GM12878 (cell line): ENCODE measurements around the gene CENATAC. TPM values are rescaled to one million over a fixed set of nuclear protein-coding genes. Genes with fewer than 3 reads are reported as not detected.

ENCODE experiments used
- ATAC-seq: fragments of 200-7000 bp; cut with Tn5 transposase; 3 replicates; pipeline ENCODE4 v1.9.1; 2020; ENCODE audit warnings: mild to moderate bottlenecking, moderate library complexity
- BruUV-seq: library from RNA; stranded (reverse); fragments of 400-500 nt; replicated peaks from 2 replicates; lab custom pipeline; 2021; lab: Mats Ljungman, UMichigan
- CTCF ChIA-PET: fragments of 300-600 bp; sonication (Branson Sonifier 250); formaldehyde crosslinking; extraction: SDS; loops from one replicate; lab custom pipeline; 2021; ENCODE audit warnings: inconsistent platforms; lab: Yijun Ruan, JAX
- POLR2A ChIA-PET: fragments of 350-600 bp; formaldehyde crosslinking; extraction: SDS; loops from one replicate; lab custom pipeline; 2021; ENCODE audit warnings: inconsistent platforms; lab: Charles Lee
- RAD21 ChIA-PET: fragments of 300-600 bp; sonication (Branson Sonifier 250); formaldehyde crosslinking; loops from one replicate; lab custom pipeline; 2023; ENCODE audit warnings: antibody characterized with exemption; ENCODE audit not compliant: unreplicated experiment; lab: Charles Lee
- SMC1A ChIA-PET: fragments of 300-600 bp; sonication (Branson Sonifier 250); formaldehyde crosslinking; loops from one replicate; lab custom pipeline; 2023; ENCODE audit not compliant: unreplicated experiment, uncharacterized antibody; lab: Charles Lee
- DNase-seq: peaks from one replicate; pipeline ENCODE4 v3.0.0-alpha.2; 2011; ENCODE audit warnings: low read depth, low spot score
- FAIRE-seq: peaks from 3 replicates; lab custom pipeline; 2011; peaks lifted over from hg19 to GRCh38; lab: Jason Lieb, UNC
- H2AFZ ChIP-seq: 2 replicates; pipeline ENCODE4 v1.6.0; 2011; ENCODE audit warnings: low read depth, low read length, control low read depth; ENCODE audit not compliant: control insufficient read depth
- H3K27ac ChIP-seq: 2 replicates; pipeline ENCODE4 v1.5.1; 2011; ENCODE audit warnings: control low read depth; ENCODE audit not compliant: control insufficient read depth, insufficient read depth
- H3K27me3 ChIP-seq, 2 experiments: replicated peaks in 1 of 2; 2 replicates each; pipeline versions ENCODE4 v1.6.0 to v1.6.1; 2011; ENCODE audit warnings: low read length in 1 of 2; ENCODE audit not compliant: control insufficient read depth in 2 of 2, insufficient read depth in 2 of 2
- H3K36me3 ChIP-seq, 2 experiments: 2 replicates each; pipeline ENCODE4 v1.5.1; 2011; ENCODE audit warnings: low read length in 1 of 2; ENCODE audit not compliant: control insufficient read depth in 2 of 2, insufficient read depth in 2 of 2
- H3K4me1 ChIP-seq: 2 replicates; pipeline ENCODE4 v1.6.1; 2011; ENCODE audit warnings: mild to moderate bottlenecking, low read length, moderate library complexity, mixed read lengths; ENCODE audit not compliant: control insufficient read depth, insufficient read depth
- H3K4me2 ChIP-seq: 2 replicates; pipeline ENCODE4 v1.6.0; 2011; ENCODE audit warnings: control low read depth; ENCODE audit not compliant: control insufficient read depth, insufficient read depth
- H3K4me3 ChIP-seq: fragments of 200-600 bp; sonication (generic); 2 replicates; pipeline ENCODE4 v1.5.1; 2016
- H3K79me2 ChIP-seq: 2 replicates; pipeline ENCODE4 v1.6.0; 2011; ENCODE audit warnings: low read length; ENCODE audit not compliant: control insufficient read depth, insufficient read depth
- H3K9ac ChIP-seq: 2 replicates; pipeline ENCODE4 v1.8.0; 2011; ENCODE audit warnings: low read length, control low read depth, mixed read lengths; ENCODE audit not compliant: control insufficient read depth, insufficient read depth
- H3K9me3 ChIP-seq: replicated peaks from 3 replicates; pipeline ENCODE4 v1.5.1; 2011; ENCODE audit warnings: mild to moderate bottlenecking, low read length; ENCODE audit not compliant: control insufficient read depth, insufficient read depth
- H4K20me1 ChIP-seq: 2 replicates; pipeline ENCODE4 v1.6.0; 2011; ENCODE audit not compliant: control insufficient read depth, insufficient read depth
- CHD2 ChIP-seq: IDR thresholded peaks from 2 replicates; pipeline ENCODE4 v1.6.1; 2011; ENCODE audit warnings: low read depth, low read length, improper control_type of control experiment, borderline replicate concordance
- HCFC1 ChIP-seq: fragments of 150-350 bp; IDR thresholded peaks from 2 replicates; pipeline ENCODE4 v1.6.1; 2014; ENCODE audit warnings: low read length
- MEF2A ChIP-seq: IDR thresholded peaks from 2 replicates; pipeline ENCODE4 v1.6.1; 2011; ENCODE audit warnings: low read depth, mild to moderate bottlenecking, low read length, moderate library complexity; ENCODE audit not compliant: insufficient read depth
- POLR2A ChIP-seq: IDR thresholded peaks from 2 replicates; pipeline ENCODE4 v1.6.1; 2011; ENCODE audit warnings: low read depth, mild to moderate bottlenecking, low read length
- SMC3 ChIP-seq: IDR thresholded peaks from 2 replicates; pipeline ENCODE4 v1.6.1; 2011; ENCODE audit warnings: low read length, improper control_type of control experiment, borderline replicate concordance
- WGBS: methylation state at CpG from one replicate; pipeline ENCODE4 v1.1.6; 2016; ENCODE audit warnings: low lambda C conversion rate; ENCODE audit not compliant: insufficient replicate concordance, insufficient coverage; ENCODE audit errors: missing lambda C conversion rate; 5-methylcytosine and 5-hydroxymethylcytosine counted together
- in situ Hi-C: fragments of 300-500 bp; cut with MboI; formaldehyde crosslinking; loops from 9 replicates; pipeline ENCODE4 v1.14.3; 2018; ENCODE audit warnings: mixed read lengths
- intact Hi-C: fragments of 100-400 bp; cut with micrococcal nuclease; formaldehyde crosslinking; loops from one replicate; pipeline ENCODE4 v1.14.2; 2022; ENCODE audit not compliant: unreplicated experiment
- polyA plus RNA-seq, 11 experiments: library from polyadenylated mRNA; depleted of rRNA in 4 of 11; unstranded in 6 of 11; stranded (reverse) in 5 of 11; fragments of >200 nt; fragmentation: Nextera tagmentation in 4 of 11; fragmentation: Illumina TruSeq in 1 of 11; extraction: Ambion mirVana in 4 of 11; extraction: Trizol in 1 of 11; gene quantifications; 1 replicate in 1 of 11; 2 replicates in 10 of 11; pipeline versions ENCODE4 v1.2.1 to v1.2.3, GENCODE V29; 2011 to 2016; ENCODE audit warnings: inconsistent platforms in 2 of 11, missing spikeins in 2 of 11, low read depth in 1 of 11
- total RNA-seq, 4 experiments: library from RNA; depleted of rRNA in 3 of 4; stranded (reverse); fragments of >200 nt in 3 of 4; fragmentation: Illumina TruSeq in 1 of 4; extraction: Trizol in 1 of 4; gene quantifications; 2 replicates each; pipeline versions ENCODE4 v1.2.1 to v1.2.3, GENCODE V29; 2013 to 2021
- TF ChIP-seq, protein P1 (sequence below), 3 experiments: IDR thresholded peaks in 2 of 3; conservative IDR thresholded peaks in 1 of 3; 2 replicates each; pipeline ENCODE4 v1.5.1; 2011; ENCODE audit warnings: low read depth in 3 of 3, low read length in 3 of 3, mild to moderate bottlenecking in 3 of 3, control low read depth in 2 of 3, moderate library complexity in 2 of 3, inconsistent platforms in 1 of 3, mixed read lengths in 1 of 3; ENCODE audit not compliant: control insufficient read depth in 2 of 3, insufficient read depth in 1 of 3; ENCODE audit errors: extremely low read depth in 1 of 3
- TF ChIP-seq, protein P2 (sequence below): IDR thresholded peaks from 2 replicates; pipeline ENCODE4 v1.6.1; 2011; ENCODE audit warnings: borderline replicate concordance, low read depth, mild to moderate bottlenecking, moderate library complexity, mixed read lengths, low read length; ENCODE audit not compliant: insufficient read depth; ENCODE audit errors: extremely low read length

Gene CENATAC
- total and polyA plus RNA-seq, 10 of the 15 experiments (the other 5 are each of a cell fraction or from before 2014, with no cell fraction given), result 4.8 to 37.1 (median 24.1) TPM

GRCh38 chr11:119041821-119042514 lies 44.0 kb downstream of the CENATAC start (continued):
- no peak for TF ChIP-seq HCFC1
- no peak for TF ChIP-seq SMC3
- TF ChIP-seq, protein P1, sequence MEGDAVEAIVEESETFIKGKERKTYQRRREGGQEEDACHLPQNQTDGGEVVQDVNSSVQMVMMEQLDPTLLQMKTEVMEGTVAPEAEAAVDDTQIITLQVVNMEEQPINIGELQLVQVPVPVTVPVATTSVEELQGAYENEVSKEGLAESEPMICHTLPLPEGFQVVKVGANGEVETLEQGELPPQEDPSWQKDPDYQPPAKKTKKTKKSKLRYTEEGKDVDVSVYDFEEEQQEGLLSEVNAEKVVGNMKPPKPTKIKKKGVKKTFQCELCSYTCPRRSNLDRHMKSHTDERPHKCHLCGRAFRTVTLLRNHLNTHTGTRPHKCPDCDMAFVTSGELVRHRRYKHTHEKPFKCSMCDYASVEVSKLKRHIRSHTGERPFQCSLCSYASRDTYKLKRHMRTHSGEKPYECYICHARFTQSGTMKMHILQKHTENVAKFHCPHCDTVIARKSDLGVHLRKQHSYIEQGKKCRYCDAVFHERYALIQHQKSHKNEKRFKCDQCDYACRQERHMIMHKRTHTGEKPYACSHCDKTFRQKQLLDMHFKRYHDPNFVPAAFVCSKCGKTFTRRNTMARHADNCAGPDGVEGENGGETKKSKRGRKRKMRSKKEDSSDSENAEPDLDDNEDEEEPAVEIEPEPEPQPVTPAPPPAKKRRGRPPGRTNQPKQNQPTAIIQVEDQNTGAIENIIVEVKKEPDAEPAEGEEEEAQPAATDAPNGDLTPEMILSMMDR (IDR thresholded peaks at IDR 0.05 in 2 of 3, conservative IDR thresholded peaks at IDR 0.05 in 1 of 3; ENCODE audit: control insufficient read depth in 2 of 3, extremely low read depth in 1 of 3, insufficient read depth in 1 of 3, low read depth in 3 of 3, low read length in 3 of 3), result no peak

- H3K9ac ChIP-seq, result no peak overlapping the region
Measured at GRCh38 chr11:119042927-119043326, 45.0 kb downstream of the CENATAC start.

More at GRCh38 chr11:119042927-119043326, 45.0 kb downstream of the CENATAC start:
- ATAC-seq (no peak), FAIRE-seq (peak; percentile 31), DNase-seq (no peak)
- H3K36me3 ChIP-seq, result peaks cover 17 to 22% of the 10 kb centered on the region in 2 experiments
- H3K4me1 ChIP-seq, result peaks cover 5% of the 10 kb centered on the region; the same call in 1 of the 2 replicates
- WGBS, result 85% methylated on average over 9 of the region's 9 CpGs
- ChIA-PET RAD21 (interaction anchor here (1.2 kb wide), 1 partner anchor 8 kb away, joined by 3 read pairs; no protein-coding TSS in a partner anchor), POLR2A (interaction anchor here (0.6 to 1.8 kb wide), 4 partner anchors 8 to 116 kb away, joined by 3 to 5 read pairs (median 4); partner anchors contain the start of gene VPS11), CTCF (no interaction called here), SMC1A (interaction anchor here (0.7 to 1.7 kb wide), 3 partner anchors 9 to 64 kb away, joined by 3 to 4 read pairs (median 3); no protein-coding TSS in a partner anchor)
- H4K20me1 ChIP-seq, result no peaks in the 10 kb centered on the region
- no peaks in the 10 kb centered on the region for H3K9me3 ChIP-seq
- no peak overlapping the region for H3K27ac ChIP-seq
- BruUV-seq, result no TSS peak
- in situ Hi-C loops (no loop called here), intact Hi-C loops (no loop called here)
- H3K4me3 ChIP-seq, result no peak overlapping the region
- no peak overlapping the region for H3K4me2 ChIP-seq
- no peaks in the 10 kb centered on the region for H3K27me3 ChIP-seq
- no peak overlapping the region for H2AFZ ChIP-seq
- no peak for TF ChIP-seq CHD2
- TF ChIP-seq MEF2A, result no peak
- TF ChIP-seq, protein P2, sequence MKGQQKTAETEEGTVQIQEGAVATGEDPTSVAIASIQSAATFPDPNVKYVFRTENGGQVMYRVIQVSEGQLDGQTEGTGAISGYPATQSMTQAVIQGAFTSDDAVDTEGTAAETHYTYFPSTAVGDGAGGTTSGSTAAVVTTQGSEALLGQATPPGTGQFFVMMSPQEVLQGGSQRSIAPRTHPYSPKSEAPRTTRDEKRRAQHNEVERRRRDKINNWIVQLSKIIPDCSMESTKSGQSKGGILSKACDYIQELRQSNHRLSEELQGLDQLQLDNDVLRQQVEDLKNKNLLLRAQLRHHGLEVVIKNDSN, result no peak
- TF ChIP-seq POLR2A, result 0 out of 2 replicates have a peak, but pooled peaks have one; percentile 4
- H3K79me2 ChIP-seq, result no peaks in the 10 kb centered on the region
